Ovary (tissue), 3 donors: ENCODE results near the gene PRR29.

Source experiments
- POLR2A ChIP-seq: fragments of 450-650 bp; IDR thresholded peaks from one replicate; pipeline ENCODE4 v1.6.1; 2017; ENCODE audit warnings: antibody characterized with exemption, mild to moderate bottlenecking, moderate library complexity
- TF ChIP-seq, protein P1 (sequence below), 3 donors: fragments of 450-650 bp in 2 of 3; fragments of 200-600 bp in 1 of 3; IDR thresholded peaks; one replicate each; pipeline versions ENCODE4 v1.5.1 to v1.8.0; 2016 to 2022; ENCODE audit warnings: antibody characterized with exemption in 3 of 3, mild to moderate bottlenecking in 1 of 3
- donor health status: DM: no; HTN: no; CAD: no.

- TF ChIP-seq, protein P1, sequence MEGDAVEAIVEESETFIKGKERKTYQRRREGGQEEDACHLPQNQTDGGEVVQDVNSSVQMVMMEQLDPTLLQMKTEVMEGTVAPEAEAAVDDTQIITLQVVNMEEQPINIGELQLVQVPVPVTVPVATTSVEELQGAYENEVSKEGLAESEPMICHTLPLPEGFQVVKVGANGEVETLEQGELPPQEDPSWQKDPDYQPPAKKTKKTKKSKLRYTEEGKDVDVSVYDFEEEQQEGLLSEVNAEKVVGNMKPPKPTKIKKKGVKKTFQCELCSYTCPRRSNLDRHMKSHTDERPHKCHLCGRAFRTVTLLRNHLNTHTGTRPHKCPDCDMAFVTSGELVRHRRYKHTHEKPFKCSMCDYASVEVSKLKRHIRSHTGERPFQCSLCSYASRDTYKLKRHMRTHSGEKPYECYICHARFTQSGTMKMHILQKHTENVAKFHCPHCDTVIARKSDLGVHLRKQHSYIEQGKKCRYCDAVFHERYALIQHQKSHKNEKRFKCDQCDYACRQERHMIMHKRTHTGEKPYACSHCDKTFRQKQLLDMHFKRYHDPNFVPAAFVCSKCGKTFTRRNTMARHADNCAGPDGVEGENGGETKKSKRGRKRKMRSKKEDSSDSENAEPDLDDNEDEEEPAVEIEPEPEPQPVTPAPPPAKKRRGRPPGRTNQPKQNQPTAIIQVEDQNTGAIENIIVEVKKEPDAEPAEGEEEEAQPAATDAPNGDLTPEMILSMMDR (IDR thresholded peaks at IDR 0.05), result no peak
- no peak for TF ChIP-seq POLR2A
These were observed 6.5 kb upstream of the PRR29 start for GRCh38 chr17:63991611-63992010.
